GM19467 (cell line): ENCODE results near the gene RNF227.
A peak's percentile ranks its signal among the peaks of the same experiment; 100 is the strongest.

Experiments
- ATAC-seq: cut with Tn5 transposase; IDR thresholded peaks from one replicate; pipeline ENCODE4 v1.9.1; 2021; ENCODE audit warnings: mild to moderate bottlenecking, moderate library complexity; ENCODE audit not compliant: unreplicated experiment

RNF227 gene

GRCh38 chr17:7930841-7931631 lies 14.9 kb upstream of the RNF227 start:
- no peak for ATAC-seq

- ATAC-seq = no peak
These were observed 13.3 kb upstream of the RNF227 start, which contains the start of gene KCNAB3 for GRCh38 chr17:7929158-7930023. Gene KCNAB3 (minus strand): TSS chr17:7929856. CDS start chr17:7929435, 421 bp downstream.

- ATAC-seq = no peak
These were observed 11.5 kb upstream of the RNF227 start for GRCh38 chr17:7927596-7927995.

GRCh38 chr17:7922845-7923628 lies 6.9 kb upstream of the RNF227 start:
- ATAC-seq = no peak

- no peak for ATAC-seq
These were observed 6.3 kb upstream of the RNF227 start for GRCh38 chr17:7922269-7922844.

GRCh38 chr17:7916808-7917207 lies 719 bp upstream of the RNF227 start:
- ATAC-seq = no peak

- no peak for ATAC-seq
These were observed 245 bp upstream of the RNF227 start for GRCh38 chr17:7916385-7916682.

- peak; percentile 12 for ATAC-seq
These were observed 894 bp downstream of the RNF227 start for GRCh38 chr17:7915179-7915610.

- no peak for ATAC-seq
These were observed 3.1 kb downstream of the RNF227 start for GRCh38 chr17:7912927-7913524.

- ATAC-seq = no peak
These were observed 5.0 kb downstream of the RNF227 start for GRCh38 chr17:7911116-7911515.

GRCh38 chr17:7910711-7911110 lies 5.4 kb downstream of the RNF227 start:
- ATAC-seq = no peak

GRCh38 chr17:7910281-7910680 lies 5.8 kb downstream of the RNF227 start:
- no peak for ATAC-seq

GRCh38 chr17:7909089-7909488 lies 7.0 kb downstream of the RNF227 start:
- ATAC-seq = no peak

GRCh38 chr17:7903154-7904103 lies 12.7 kb downstream of the RNF227 start:
- no peak for ATAC-seq

GRCh38 chr17:7897773-7898172 lies 18.3 kb downstream of the RNF227 start:
- ATAC-seq = no peak

- ATAC-seq = no peak
These were observed 19.0 kb downstream of the RNF227 start for GRCh38 chr17:7897090-7897489.

- no peak for ATAC-seq
These were observed 21.2 kb downstream of the RNF227 start for GRCh38 chr17:7894866-7895265.

- ATAC-seq = no peak
These were observed 21.9 kb downstream of the RNF227 start for GRCh38 chr17:7894226-7894625.

GRCh38 chr17:7893187-7893880 lies 22.8 kb downstream of the RNF227 start:
- no peak for ATAC-seq
